MV-4-11 (cell line): Measurements from ENCODE around the gene PTGS1.
"Not testable (repeated sequence)": the region's sequence is repeated elsewhere in the genome, so short reads cannot be mapped to it uniquely, and the experiment has no call there.

Source experiments
- DNase-seq: peaks from one replicate; lab custom pipeline; 2025; lab: John Stamatoyannopoulos, UW

PTGS1 gene

DNA sequence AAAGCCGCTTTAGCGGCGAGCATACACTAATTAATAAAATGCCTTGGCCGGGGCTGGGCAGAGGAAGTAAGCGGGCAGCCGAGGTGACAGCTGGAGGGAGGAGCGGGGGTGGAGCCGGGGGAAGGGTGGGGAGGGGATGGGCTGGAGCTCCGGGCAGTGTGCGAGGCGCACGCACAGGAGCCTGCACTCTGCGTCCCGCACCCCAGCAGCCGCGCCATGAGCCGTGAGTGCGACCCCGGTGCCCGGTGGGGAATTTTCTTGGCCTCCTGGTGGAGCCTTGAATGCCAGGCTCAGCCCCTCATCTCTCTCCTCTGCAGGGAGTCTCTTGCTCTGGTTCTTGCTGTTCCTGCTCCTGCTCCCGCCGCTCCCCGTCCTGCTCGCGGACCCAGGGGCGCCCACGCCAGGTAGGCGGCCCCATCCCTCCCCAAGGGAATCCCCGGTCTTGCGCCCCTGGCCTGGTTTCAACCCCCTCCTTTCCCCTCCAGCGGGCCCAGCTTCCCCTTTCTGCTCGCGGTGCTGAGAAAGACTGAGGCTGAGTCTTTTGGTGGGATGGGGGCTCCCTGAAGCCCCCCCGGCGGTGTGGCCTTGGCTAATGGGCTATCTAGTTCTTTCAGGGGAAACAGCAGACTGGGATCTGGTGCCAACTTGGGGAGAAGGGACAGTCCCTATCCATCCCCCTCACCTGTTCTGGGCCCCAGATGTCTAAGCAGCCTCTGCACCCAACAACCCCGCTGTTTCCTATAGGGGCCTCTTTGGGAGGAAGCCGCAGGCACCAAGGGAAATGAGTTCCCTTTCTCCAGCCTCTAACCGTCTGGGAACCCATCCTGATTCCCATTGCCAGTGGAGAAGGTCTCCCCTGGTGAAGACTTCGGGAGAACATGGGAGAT is at the start of gene PTGS1:
PTGS1 (plus strand) TSS at position 156 of the 887 bp plus-strand sequence; CDS start at position 217, 61 bp downstream.
- peak; percentile 57 for DNase-seq

DNA sequence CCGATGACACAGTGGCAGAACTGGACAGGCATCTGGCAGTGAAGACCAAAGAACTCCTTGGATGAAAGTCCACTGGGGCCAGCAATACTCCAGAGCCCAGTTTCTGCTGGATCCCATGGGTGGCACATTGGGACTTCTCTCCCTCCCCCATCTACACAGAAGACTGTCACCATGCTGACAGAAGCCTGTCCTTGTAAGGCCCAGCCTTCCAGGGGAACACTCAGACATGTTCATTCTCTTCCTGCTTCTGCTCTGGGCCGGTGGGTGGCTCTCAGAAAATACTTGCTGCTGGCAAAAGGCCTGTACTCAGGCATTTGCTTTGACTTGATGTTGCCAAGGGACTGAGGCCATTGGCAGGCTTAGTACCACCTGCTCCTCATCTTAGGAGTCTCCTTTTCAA is 48.3 kb upstream of the PTGS1 start:
- DNase-seq: no peak

DNA sequence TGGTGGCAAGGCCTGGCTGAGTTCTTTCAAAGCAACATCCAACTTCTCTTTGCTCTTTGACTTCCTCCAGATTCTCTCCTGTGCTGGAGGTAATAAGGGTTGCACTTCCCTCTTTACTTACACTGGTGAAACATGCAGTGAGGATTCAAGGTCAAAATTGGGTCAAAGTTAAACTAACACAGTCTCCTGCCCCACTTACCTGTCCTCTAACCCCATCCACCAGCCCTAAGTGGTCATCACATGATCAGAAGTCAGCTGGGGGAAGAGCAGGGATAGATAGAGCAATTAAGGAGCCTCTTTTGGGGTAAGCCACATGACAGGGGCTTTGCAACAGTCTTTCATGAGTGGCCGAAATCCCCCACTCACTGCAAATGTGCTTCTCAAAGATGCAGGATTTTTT is 46.2 kb upstream of the PTGS1 start:
- DNase-seq: not testable (repeated sequence)

DNA sequence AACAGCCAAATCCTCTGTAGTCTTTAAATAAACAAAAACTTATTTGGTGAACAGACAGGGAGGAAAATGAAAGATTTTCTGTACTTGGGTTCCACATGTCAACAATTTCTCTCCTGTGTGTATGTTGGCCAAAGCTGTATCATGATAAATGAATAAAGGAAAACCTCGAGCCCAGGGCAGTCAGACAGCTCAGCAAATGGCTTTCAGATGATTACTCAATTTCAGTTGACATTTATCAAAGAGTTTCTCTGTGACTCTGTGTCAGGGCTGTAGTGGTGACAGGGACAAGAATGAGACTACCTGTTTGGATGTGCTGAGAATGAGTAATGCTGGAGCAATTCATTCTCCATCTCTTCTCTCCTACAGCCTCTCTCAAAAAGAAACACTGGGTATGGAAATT is 45.7 kb upstream of the PTGS1 start:
- DNase-seq: peak; percentile 23

DNA sequence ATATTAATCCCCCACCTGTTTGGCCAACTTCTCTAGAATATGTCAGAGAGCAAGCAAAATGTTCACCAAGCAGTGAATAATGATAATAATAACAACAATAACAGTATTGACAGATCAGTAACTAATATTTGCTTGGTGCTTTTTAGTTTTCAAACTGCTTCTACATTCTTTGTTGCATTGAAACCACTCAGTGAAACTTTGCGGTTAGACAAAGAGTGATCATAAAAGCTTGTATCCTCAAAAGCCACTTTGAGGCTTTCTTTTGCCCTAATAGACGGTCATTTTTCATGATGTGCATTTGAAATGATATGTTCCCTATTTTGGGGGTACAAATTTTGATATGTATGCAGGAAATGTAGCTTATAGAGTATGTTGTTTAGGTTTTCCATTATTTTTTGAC is 43.6 kb upstream of the PTGS1 start:
- DNase-seq: peak; percentile 35

DNA sequence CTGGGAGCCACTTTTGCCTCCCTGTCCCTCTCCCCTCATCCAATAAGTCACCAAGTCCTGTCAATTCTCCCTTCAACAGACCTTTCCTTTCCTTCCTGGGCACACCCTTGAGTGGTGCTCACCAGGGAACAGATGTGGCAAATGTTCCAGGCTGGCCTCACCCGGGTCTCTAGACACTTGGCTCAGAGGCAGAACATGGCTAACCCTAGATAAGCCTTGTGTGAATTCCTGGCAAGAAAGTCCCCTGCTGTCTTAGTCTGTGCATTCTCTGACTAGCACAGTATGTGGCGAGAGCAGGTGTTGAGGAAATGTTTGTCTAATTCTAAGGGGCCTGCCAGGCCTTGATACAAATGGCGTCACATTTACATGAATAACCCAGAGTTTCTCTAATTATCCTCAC is 41.2 kb upstream of the PTGS1 start:
- no peak for DNase-seq

DNA sequence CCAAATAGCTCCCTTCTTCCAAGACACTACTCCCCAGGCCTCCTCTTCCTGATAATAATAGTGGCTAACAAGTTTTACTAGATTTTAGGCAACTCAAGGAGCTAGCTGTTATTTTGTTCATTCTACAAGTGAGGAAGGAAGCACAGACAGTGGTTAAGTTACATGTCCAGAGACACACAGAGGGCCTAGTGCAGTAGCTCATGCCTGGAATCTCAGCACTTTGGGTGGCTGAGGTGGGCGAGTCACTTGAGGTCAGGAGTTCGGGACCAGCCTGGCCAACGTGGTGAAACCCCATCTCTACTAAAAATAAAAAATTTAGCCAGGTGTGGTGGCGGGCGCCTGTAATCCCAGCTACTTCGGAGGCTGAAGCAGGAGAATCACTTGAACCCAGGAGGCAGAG is 40.4 kb upstream of the PTGS1 start:
- DNase-seq: not testable (repeated sequence)

DNA sequence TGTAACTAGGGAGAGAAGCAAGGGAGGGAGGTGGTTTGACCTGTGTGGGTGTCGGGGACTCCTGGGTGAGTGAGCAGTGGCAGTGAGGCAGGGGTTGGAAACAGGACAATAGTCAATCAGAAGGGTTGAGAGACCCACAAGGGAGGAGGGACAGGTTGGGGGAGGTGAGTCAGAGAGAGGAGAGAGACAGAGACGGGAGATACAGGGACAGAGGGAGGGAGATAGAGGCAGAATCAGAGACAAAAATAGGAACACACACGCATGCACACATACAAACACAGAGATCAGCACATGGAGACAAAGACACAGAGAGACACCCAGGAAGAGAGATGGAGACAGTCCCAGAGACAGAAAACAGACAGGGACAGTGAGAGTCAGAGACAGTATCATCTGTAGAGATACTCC is 39.3 kb upstream of the PTGS1 start:
- no peak for DNase-seq

DNA sequence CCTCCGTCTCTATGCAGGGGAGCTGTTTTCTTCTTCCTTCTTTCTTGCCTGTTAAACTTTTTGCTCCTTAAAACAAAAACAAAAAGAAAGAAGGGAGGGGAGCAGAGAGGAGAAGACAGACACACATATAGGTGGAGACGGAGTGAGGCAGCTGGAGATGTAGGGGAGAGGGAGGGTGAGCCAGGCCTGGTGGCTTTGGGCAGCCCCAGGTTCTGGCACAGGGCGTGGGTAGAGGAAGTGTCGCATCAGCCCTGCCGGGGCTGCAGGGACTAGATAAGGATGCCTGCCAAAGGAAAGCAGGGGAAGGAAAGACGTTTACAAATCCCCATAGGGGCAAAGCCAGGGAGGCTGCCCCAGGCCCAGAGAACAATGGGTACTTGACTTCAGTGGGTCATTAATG is 38.7 kb upstream of the PTGS1 start:
- no peak for DNase-seq

DNA sequence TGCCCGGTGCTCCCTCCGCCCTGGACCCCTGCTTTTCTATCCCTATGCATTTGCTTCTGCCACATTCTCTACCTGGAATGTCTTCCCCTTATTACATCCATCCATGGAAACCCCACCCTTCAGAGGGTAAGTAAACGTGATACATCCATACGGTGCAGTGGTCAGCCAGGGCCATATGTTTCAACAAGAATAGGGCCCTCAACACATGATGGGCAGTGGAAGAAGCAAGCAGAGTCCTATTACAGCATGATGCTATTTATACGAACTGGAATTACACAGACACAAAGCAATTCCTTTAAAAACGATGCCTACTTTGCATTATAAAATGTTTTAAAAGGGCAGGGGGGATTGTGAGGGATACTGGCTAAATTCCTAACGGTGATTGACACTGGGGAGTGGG is 38.2 kb upstream of the PTGS1 start:
- DNase-seq: no peak

DNA sequence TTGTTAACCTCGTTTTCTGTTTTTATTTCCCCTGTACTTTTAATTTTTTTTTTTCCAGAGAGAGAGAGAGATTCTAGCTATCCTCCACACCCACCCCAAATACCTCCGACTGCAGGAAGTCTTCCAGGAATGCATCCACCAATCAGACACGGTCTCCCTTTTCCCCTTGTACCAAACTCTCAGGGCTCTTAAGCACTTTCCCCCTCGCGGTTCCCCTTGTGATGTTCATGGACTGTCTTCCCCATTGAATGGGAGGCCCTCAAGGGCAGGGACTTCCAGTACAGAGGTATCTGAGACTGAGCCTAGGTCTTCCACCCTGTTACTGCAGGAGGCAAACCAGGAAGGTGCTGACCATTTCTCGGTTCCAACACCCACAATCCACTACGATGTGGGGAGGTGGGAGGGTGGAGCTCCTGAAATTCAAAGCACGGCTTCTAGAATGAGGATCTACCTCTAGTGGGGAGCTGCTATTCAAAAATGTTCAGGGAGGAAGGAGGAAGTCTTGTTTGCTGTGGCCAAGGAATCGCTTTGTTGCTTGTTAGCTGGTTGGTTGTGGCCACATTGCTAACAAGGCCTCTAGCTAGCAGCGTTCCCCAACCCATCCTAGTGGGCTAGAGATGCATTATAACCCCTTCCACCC is 37.5 kb upstream of the PTGS1 start:
- DNase-seq: peak; percentile 20

DNA sequence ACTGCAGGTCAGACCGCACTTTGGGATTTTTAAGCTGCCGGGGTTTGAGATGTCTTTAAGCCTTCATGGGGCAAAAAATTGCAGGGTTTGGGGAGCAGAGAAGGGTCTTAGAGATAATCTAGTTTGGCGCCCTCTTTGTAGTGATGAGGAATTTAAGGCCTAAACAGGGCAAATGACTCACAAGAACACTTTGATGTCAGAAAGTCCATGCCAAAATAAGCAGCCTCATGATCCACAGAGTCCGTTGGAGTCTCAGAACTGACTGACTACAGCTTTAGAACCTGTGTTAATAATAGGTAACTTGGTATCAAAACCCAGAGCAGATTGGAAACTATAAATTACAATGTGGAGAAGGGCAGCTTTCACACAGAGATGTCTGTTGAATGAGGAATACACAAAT is 35.9 kb upstream of the PTGS1 start:
- DNase-seq: no peak

DNA sequence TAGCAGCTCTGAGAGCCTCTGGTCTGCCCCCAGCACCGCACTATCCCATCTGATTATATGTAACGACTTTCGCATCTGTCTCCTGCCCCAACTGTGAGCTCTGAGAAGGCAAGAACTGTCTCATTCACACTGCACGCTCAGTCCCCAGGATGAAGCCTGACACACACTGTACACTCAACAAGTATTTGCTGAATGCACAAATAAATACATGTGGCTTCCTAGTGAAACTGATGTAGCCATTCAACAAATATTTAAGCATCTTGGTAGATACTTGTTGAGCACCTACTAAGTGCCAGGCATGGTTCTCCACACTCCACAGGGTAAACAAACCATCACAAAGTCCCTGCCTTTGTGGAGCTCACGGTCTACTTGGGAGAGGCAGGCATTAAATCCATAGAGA is 34.6 kb upstream of the PTGS1 start:
- DNase-seq: no peak

DNA sequence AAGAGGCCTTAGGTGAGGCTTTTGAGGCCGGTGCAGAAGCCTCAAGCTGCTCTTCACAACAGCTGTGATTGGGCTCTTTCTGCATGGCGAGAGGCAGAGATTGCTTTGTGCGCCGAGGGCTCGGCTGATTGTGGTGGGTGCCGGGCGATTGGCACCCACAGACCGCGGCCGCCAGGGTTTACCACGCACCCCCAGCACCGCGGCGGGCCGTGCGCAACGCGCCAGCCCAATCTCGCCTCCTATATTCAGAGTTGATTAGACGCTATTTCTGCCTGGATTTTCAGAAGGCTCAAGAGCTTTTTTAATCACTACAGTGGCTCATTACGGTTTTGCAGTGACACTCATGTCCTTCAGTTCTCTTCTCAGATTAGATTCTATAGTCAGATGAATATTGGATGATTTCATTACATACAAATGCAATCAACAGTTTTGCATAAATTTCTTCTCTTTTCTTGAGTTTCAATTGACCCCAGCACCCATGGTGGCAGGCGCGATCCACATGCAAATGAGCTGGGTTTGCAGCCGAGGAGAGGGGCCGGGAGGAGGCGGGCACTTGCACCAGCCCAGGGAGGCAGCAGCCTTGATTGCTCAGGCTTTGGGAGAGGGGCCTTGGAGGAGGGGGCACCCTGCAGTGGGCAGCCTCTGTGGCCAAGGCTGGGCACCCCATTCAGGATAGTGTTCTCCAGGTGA is 33.8 kb upstream of the PTGS1 start:
- DNase-seq: no peak

DNA sequence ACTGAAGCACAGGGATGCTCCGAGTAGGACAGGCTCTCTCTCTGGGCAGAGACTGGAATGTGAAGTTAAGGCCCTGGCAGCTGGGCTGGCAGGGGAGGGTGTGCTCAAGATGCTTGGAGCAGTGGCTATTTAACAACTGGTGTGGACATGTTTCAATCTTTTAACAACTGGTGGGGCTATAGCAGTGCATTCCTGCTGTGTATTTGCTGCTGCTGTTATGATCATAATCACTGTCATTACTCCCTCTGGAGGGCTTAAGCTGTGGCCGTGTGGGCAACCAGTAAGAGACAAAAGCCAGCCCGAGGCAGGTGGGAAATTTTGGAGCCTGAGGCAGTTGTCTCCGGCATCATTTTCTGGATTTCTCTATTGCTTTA is 33.3 kb upstream of the PTGS1 start:
- DNase-seq: no peak

DNA sequence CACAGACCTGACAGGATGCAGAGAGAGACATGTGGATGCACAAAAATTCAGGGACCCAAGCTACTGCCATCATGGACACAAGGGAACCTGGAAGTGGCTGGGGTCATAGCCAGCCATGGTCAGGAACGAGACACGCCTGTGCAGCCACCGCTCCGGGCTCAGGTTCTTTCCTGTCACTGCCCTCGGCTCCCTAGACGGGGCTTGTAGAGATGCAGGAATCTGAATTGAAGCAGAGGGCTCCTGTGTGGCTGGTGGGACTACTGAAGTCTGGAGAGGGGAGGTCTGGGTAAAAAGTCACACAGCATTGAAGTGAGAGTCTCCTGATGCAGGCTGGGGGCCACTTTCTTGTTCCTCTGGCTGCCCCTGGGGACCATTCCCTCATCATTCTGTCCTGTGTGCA is 32.3 kb upstream of the PTGS1 start:
- DNase-seq: no peak

DNA sequence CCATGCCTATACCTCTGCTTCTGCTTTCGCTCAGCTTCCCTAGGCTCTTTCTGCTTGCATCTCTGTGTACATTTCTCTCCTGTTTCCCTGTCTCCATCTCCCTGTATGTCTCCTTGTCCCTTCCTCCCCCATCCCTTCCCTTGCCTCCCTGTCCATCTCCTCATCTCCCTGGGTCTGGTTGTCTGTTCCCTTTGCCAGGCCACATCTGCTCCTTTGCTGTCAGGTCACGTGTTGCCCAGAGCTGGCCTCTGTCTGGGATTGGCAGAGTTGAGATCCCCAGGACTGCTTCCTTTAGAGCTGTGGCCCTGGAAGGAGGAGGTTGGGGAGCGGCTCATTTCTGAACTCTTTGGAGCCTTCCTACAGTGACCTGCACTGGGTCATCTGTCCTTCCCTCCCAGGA is 31.8 kb upstream of the PTGS1 start:
- DNase-seq: no peak

DNA sequence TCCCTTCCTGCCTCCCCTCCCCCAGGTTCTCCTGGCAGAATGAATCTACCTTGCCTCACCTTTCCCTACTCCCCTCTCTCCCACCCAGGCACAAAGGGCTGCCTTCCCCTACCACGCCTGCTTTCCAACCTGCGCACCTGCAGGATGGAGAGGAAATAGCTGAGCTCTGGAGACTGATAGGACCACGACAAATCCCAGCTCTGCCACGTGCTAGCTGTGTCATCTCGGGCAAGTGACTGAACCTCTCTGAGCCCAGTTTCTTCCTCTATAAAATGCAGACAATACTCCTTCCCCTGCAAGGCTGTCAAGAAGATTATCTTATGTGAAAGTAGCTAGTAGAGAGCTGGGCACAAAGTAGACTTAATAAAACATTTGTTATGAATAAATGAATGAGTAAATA is 31.2 kb upstream of the PTGS1 start:
- no peak for DNase-seq

DNA sequence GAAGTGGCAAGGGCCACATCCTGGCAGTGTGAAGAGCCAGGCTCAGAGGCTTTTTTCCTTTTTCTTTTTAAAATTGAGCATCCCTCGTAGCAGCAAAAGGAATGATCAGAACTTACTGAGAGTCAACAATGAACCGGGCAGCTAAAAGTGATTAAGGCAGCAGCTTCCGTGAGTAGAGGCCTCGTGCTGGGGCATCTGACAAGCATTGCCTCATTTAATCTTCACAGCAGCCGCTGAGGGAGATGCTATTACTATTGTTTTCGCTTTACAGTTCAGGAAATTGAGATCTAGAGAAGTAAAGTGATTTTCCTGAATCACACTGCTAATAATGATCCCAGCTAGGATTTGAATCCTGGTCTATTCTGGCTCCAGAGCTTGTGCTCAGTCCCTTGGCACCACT is 30.7 kb upstream of the PTGS1 start:
- no peak for DNase-seq

DNA sequence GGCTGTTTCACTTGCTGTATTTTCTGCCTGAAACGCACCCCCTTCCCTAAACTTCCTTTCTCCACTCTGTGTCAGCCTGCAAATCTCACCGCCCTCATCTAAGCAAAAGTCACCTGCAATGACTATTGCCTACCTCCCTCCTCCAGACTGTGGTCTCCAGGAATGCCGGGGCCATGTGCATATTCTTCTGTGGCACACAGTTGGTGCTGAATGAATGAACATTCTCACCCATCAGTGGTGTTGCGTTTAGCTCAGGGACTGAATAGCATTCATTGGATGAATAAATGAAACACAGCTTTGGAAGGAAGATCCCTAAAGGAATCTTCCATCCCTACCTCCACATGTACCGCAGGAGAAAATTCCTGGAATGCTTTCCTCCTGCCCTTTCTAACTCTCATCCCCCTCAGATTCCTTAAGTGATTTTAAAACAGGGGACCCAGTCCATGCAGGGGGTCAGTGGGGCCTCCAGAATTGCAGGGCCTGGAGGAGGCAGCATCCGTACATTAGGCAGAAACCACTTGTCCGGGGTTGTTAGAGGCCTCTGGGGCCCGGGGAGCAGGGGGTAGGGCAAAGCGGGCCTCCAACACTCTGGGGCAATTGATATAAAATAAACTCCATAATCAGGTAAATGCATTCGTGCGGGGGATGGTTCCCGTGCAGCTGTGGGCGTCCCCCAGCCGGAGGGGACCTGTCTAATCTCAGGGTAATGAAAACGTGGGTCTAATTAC is 28.3 kb upstream of the PTGS1 start:
- no peak for DNase-seq

DNA sequence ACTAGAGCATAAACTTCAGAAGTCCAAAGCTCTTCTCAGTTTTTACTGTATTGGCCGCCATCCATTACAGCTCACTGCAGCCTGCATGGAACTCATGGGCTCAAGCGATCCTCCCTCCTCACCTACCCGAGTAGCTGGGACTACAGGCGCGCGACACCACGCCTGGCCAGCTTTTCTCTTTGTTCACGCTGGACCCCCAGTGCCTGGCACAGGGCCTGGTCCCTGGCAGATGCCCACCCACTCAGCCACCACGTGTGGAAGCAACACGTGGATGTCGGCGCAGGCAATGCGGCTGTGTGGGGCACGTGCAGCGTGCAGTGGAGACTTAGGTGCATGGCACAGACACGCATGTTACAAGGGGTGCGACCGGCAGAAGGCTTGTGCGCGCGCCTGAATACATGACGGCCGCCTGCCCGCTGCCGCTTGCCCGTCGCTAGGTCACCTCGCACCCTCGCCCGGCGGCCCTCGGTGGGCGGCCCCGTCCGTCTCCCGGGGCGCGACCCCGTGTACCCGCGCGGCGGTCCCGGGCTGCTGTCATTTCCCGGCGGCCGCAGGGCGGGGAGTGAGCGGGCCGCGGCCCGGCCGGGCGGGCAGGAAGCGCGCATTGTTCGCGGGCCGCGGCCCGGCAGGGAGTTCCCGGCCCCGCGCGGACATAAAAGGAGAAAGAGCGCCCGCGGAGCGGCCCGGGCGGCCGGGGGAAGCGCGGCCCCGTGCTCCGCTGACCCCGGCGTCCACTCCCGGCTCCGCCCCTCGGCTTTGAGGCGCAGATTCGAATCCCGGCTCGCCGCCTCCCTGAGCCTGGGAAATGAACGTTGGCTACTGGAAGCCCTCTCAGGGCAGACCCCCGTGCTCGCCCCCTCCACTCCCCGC is 24.1 kb upstream of the PTGS1 start:
- DNase-seq: no peak
